Measurements from ENCODE around the gene TMEM79. TPM values are rescaled to one million over a fixed set of nuclear protein-coding genes. Genes with fewer than 3 reads are reported as not detected.

Gene TMEM79
- total and polyA plus RNA-seq, 2 experiments from 2014 or later: 0.97 to 1.5 TPM

- Mint-ChIP-seq H3K27me3 (ENCODE audit: insufficient read depth, low read depth, poor library complexity) (peaks cover 19% of the 10 kb centered on the region), H3K4me1 (peaks cover 16% of the 10 kb centered on the region), H3K27ac (no peak within 1 kb of the TSS), H3K9me3 (no peaks in the 10 kb centered on the region), H3K36me3 (ENCODE audit: low read depth) (peaks cover 28% of the 10 kb centered on the region), H3K4me3 (no peak within 1 kb of the TSS)
- no peak for ATAC-seq
- no peaks in the 10 kb centered on the region for H3K79me2 ChIP-seq (replicated peaks; ENCODE audit: insufficient read depth)
- no peak within 1 kb of the TSS for H3K4me3 ChIP-seq
- peaks cover 2% of the 10 kb centered on the region; the same call in 1 of the 2 replicates for H3K36me3 ChIP-seq (ENCODE audit: insufficient read depth)
- no peaks in the 10 kb centered on the region for H3K27me3 ChIP-seq (ENCODE audit: insufficient read depth)
- H3F3A ChIP-seq (replicated peaks; ENCODE audit: low read depth): peaks cover 10% of the 10 kb centered on the region; the same call in 1 of the 2 replicates
- H3K4me1 ChIP-seq (ENCODE audit: insufficient read depth): peaks cover 18% of the 10 kb centered on the region
- DNase-seq (ENCODE audit: low spot score): no peak
- H3K4me2 ChIP-seq: no peak within 1 kb of the TSS
- no peaks in the 10 kb centered on the region for H4K20me1 ChIP-seq (replicated peaks; ENCODE audit: insufficient read depth)
- TF ChIP-seq REST (IDR thresholded peaks at IDR 0.05; ENCODE audit: unreplicated experiment): no peak
- no peak for TF ChIP-seq ZNF114 (CRISPR knock-in tag; IDR thresholded peaks at IDR 0.05)
- no peak for TF ChIP-seq CTCF (conservative IDR thresholded peaks at IDR 0.05; ENCODE audit: low read depth in 2 of 2)
- no peak for TF ChIP-seq EZH2 (IDR thresholded peaks at IDR 0.05; ENCODE audit: low read depth, unreplicated experiment)
- TF ChIP-seq ZNF331 (CRISPR knock-in tag; IDR thresholded peaks at IDR 0.05; ENCODE audit: low read depth): no peak
- TF ChIP-seq STAT1 (IDR thresholded peaks at IDR 0.05; ENCODE audit: unreplicated experiment): no peak
- no peak for TF ChIP-seq EZH2phosphoT487 (IDR thresholded peaks at IDR 0.05; ENCODE audit: unreplicated experiment)
- no peaks in the 10 kb centered on the region for H3K9me2 ChIP-seq (ENCODE audit: insufficient read depth)
- H3K27ac ChIP-seq (ENCODE audit: low read depth): no peak within 1 kb of the TSS; the same call in 1 of the 2 replicates
- no peak within 1 kb of the TSS for H2AFZ ChIP-seq
Observed at GRCh38 chr1:156241926-156242325, 42.2 kb upstream of the TMEM79 start, which contains the start of gene BGLAP. Gene BGLAP (plus strand): TSS chr1:156242184. CDS start chr1:156242232, 48 bp downstream.

- Histone ChIP-seq H3K27me3 (ENCODE audit: insufficient read depth) (no peaks in the 10 kb centered on the region), H3K4me2 (no peak overlapping the region), H3K9me2 (ENCODE audit: insufficient read depth) (no peaks in the 10 kb centered on the region), H3K4me1 (ENCODE audit: insufficient read depth) (peaks cover 22% of the 10 kb centered on the region), H3K79me2 (replicated peaks; ENCODE audit: insufficient read depth) (no peaks in the 10 kb centered on the region), H3K4me3 (no peak overlapping the region), H4K20me1 (replicated peaks; ENCODE audit: insufficient read depth) (no peaks in the 10 kb centered on the region), H3F3A (replicated peaks; ENCODE audit: low read depth) (peaks cover 13% of the 10 kb centered on the region; the same call in 1 of the 2 replicates), H3K27ac (ENCODE audit: low read depth) (no peak overlapping the region; the same call in 1 of the 2 replicates), H3K36me3 (ENCODE audit: insufficient read depth) (no peaks in the 10 kb centered on the region), H2AFZ (no peak overlapping the region)
- Mint-ChIP-seq H3K27me3 (ENCODE audit: insufficient read depth, low read depth, poor library complexity) (peaks cover 21% of the 10 kb centered on the region), H3K27ac (no peak overlapping the region), H3K4me3 (no peak overlapping the region), H3K9me3 (no peaks in the 10 kb centered on the region), H3K4me1 (peaks cover 21% of the 10 kb centered on the region), H3K36me3 (ENCODE audit: low read depth) (peaks cover 24% of the 10 kb centered on the region)
- DNase-seq (ENCODE audit: low spot score) (no peak), ATAC-seq (no peak)
- TF ChIP-seq REST (IDR thresholded peaks at IDR 0.05; ENCODE audit: unreplicated experiment): no peak
- no peak for TF ChIP-seq EZH2phosphoT487 (IDR thresholded peaks at IDR 0.05; ENCODE audit: unreplicated experiment)
- no peak for TF ChIP-seq ZNF114 (CRISPR knock-in tag; IDR thresholded peaks at IDR 0.05)
- TF ChIP-seq ETS1 (IDR thresholded peaks at IDR 0.05): no peak
- TF ChIP-seq JUNB (IDR thresholded peaks at IDR 0.05; ENCODE audit: unreplicated experiment): no peak
- TF ChIP-seq STAT1 (IDR thresholded peaks at IDR 0.05; ENCODE audit: unreplicated experiment): no peak
- TF ChIP-seq NANOG (IDR thresholded peaks at IDR 0.05; ENCODE audit: borderline replicate concordance): no peak
- TF ChIP-seq ZNF331 (CRISPR knock-in tag; IDR thresholded peaks at IDR 0.05; ENCODE audit: low read depth): no peak
Observed at GRCh38 chr1:156242738-156243137, 41.4 kb upstream of the TMEM79 start.

Measured in GM23338 (cell line).